GM19397 (cell line): ENCODE results near the gene ZNF653.
"Not testable (repeated sequence)": the region's sequence is repeated elsewhere in the genome, so short reads cannot be mapped to it uniquely, and the experiment has no call there.

ENCODE experiments used
- ATAC-seq: cut with Tn5 transposase; IDR thresholded peaks from one replicate; pipeline ENCODE4 v1.9.1; 2021; ENCODE audit warnings: mild to moderate bottlenecking, moderate library complexity; ENCODE audit not compliant: unreplicated experiment

ZNF653 gene

DNA sequence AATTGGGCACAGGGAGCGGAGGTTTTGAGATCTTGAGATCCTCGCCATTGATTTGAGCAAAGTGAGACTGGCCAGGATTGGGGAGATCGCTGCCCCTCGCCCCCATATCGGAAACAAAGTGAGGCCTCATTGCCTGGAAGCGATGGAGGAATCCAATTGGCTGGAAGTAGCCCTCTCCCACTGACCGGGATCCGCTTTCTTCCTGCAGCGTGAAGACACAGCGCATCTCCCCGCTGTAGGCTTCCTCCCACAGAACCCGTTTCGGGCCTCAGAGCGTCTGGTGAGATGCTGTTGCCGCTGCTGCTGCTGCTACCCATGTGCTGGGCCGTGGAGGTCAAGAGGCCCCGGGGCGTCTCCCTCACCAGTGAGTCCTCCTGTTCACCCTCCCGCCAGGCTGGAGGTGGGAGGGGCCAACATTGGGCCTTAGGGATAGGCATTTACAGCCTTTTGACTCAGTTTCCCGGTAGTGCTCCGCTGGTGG, 69.8 kb downstream of the ZNF653 start:
- ATAC-seq, result no peak

DNA sequence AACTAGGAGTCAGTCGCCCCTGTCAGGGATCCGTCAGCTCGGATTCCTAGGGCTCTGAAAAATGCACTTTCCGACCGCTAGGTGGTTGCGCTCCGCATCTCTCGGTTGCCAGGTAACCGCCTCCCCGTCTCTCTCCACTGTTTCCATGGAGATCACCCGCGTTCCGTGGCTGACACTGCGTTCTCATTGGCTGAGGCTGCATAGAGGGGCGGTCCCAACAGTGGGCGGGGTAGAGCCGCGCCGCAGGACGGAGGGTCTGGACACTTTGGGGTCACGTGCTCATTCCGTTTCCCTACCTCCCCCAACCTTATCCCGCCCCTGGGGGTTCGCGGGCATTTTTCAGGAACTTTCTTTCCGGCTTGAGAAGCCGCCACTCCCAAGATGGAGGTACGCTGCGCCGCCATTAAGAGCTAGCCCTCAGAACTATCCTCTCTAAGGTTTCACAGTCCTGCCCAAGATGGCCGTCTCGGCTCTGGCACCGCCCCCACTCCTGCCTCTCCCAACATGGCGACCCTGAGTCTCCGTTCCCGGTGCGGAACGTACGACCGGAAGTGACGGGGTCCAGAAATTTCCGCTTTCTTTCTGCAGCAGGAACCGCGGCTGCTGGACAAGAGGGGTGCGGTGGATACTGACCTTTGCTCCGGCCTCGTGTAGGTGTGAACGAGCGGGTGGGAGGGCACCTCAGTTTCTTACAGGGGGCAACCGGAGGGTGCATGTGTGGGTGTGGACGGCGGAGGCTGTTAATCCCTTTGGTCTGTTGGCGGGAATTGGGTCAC, 70.4 kb downstream of the ZNF653 start, which contains the start of the genes ODAD3 and PRKCSH:
Gene ODAD3 (minus strand): TSS at position 65 of the 776 bp plus-strand sequence. CDS start 105 bp downstream, outside the sequence.
Gene PRKCSH (plus strand): TSS at position 579 of the 776 bp plus-strand sequence. CDS start 483 bp downstream, outside the sequence.
- peak; percentile 89 for ATAC-seq

DNA sequence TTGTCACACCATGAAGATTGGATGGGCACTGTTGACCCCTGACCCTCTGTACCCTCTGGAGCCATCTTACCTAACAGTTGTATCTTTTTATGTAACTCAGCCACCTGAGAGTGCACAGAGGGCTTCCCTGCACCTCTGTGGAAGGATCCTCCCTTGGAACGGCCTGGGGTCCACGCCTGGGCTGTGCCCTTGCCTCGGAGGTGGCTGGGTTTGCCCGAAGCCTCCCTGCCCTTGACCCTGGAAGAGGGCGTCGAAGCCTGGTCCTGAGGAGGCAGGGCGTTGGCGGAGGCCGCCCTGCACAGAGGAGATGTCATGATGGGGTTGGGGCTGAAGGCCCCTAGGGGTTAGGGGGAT, 71.0 kb downstream of the ZNF653 start:
- peak; percentile 9 for ATAC-seq

DNA sequence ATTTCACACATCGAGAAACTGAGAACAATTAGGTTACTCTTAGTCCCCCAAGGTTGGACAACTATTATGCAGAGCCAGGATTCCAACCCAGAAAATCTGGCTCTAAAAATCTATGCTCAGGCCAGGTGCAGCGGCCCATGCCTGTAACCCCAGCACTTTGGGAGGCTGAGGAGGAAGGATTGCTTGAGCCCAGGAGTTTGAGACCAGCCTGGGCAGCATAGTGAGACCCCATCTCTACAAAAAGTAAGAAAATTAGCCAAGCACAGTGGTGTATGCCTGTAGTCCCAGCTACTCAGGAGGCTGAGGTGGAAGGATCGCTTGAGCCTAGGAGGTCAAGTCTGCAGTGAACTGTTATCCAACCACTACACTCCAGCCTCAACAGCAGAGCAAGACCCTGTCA, 72.1 kb downstream of the ZNF653 start:
- ATAC-seq, result not testable (repeated sequence)
